HepG2 (cell line): Measurements from ENCODE around the gene ACSS2. TPM values are rescaled to one million over a fixed set of nuclear protein-coding genes. Genes with fewer than 3 reads are reported as not detected.

Source experiments
- ARNT ChIP-seq: fragments of 450-650 bp; IDR thresholded peaks from 2 replicates; pipeline ENCODE4 v1.6.1; 2017
- FLYWCH1 ChIP-seq: sonication (generic); formaldehyde crosslinking; IDR thresholded peaks from 2 replicates; pipeline ENCODE4 v1.8.1; 2023; ENCODE audit warnings: mild to moderate bottlenecking, missing genetic modification reagents
- IRF2 ChIP-seq: IDR thresholded peaks from 2 replicates; pipeline ENCODE4 v1.6.1; 2018; ENCODE audit warnings: missing genetic modification reagents, missing compliant biosample characterization
- KDM5B ChIP-seq: sonication (generic); formaldehyde crosslinking; IDR thresholded peaks from 2 replicates; pipeline ENCODE4 v1.4.0; 2020; ENCODE audit warnings: missing genetic modification reagents, mild to moderate bottlenecking, borderline replicate concordance
- NFKBIZ ChIP-seq: IDR thresholded peaks from 2 replicates; pipeline ENCODE4 v1.6.1; 2018; ENCODE audit warnings: missing genetic modification reagents, missing compliant biosample characterization
- PHF20 ChIP-seq: sonication (generic); formaldehyde crosslinking; IDR thresholded peaks from 2 replicates; pipeline ENCODE4 v1.5.0; 2020; ENCODE audit warnings: mild to moderate bottlenecking, missing genetic modification reagents
- REXO4 ChIP-seq: sonication (generic); formaldehyde crosslinking; IDR thresholded peaks from 2 replicates; pipeline ENCODE4 v1.8.0; 2022; ENCODE audit warnings: missing genetic modification reagents, mild to moderate bottlenecking, borderline replicate concordance
- RFX1 ChIP-seq: fragments of 450-650 bp; IDR thresholded peaks from 2 replicates; pipeline ENCODE4 v1.6.1; 2017
- ZFAT ChIP-seq: sonication (generic); formaldehyde crosslinking; conservative IDR thresholded peaks from 2 replicates; pipeline ENCODE4 v1.8.1; 2023; ENCODE audit warnings: missing genetic modification reagents, inconsistent platforms
- ZNF160 ChIP-seq: sonication (generic); formaldehyde crosslinking; IDR thresholded peaks from 2 replicates; pipeline ENCODE4 v1.8.0; 2022; ENCODE audit warnings: mild to moderate bottlenecking, inconsistent platforms, missing genetic modification reagents
- ZNF207 ChIP-seq: fragments of 450-650 bp; IDR thresholded peaks from 2 replicates; pipeline ENCODE4 v1.6.1; 2016; ENCODE audit warnings: antibody characterized with exemption, borderline replicate concordance
- ZNF550 ChIP-seq: sonication (generic); formaldehyde crosslinking; IDR thresholded peaks from 2 replicates; pipeline ENCODE4 v1.4.0; 2020; ENCODE audit warnings: mild to moderate bottlenecking, missing genetic modification reagents, borderline replicate concordance
- ZNF552 ChIP-seq: sonication (generic); formaldehyde crosslinking; IDR thresholded peaks from 2 replicates; pipeline ENCODE4 v1.9.0; 2022; ENCODE audit warnings: missing genetic modification reagents, mild to moderate bottlenecking, borderline replicate concordance
- ZNF780A ChIP-seq: sonication (generic); formaldehyde crosslinking; IDR thresholded peaks from 2 replicates; pipeline ENCODE4 v1.8.0; 2022; ENCODE audit warnings: mild to moderate bottlenecking, missing genetic modification reagents, moderate library complexity
- ZNF839 ChIP-seq: sonication (generic); formaldehyde crosslinking; IDR thresholded peaks from 2 replicates; pipeline ENCODE4 v1.4.0; 2020; ENCODE audit warnings: missing genetic modification reagents, mild to moderate bottlenecking, borderline replicate concordance
- polyA plus RNA-seq, 8 experiments: library from polyadenylated mRNA; depleted of rRNA in 3 of 8; stranded (reverse) in 7 of 8; unstranded in 1 of 8; fragments of >200 nt; fragmentation: Illumina TruSeq in 4 of 8; extraction: Trizol in 4 of 8; gene quantifications; 2 replicates each; pipeline versions ENCODE4 v1.2.1 to v1.2.3, GENCODE V29; 2011 to 2016; ENCODE audit warnings: low read depth in 4 of 8, missing spikeins in 1 of 8, mixed read lengths in 1 of 8; ENCODE audit not compliant: insufficient read depth in 1 of 8
- total RNA-seq, 5 experiments: library from RNA; depleted of rRNA; stranded (reverse); fragments of >200 nt; fragmentation: Illumina TruSeq; extraction: Trizol; gene quantifications; 2 replicates each; pipeline ENCODE4 v1.2.3, GENCODE V29; 2016; ENCODE audit warnings: low read depth in 1 of 5
- TF ChIP-seq, protein P1 (sequence below): IDR thresholded peaks from 2 replicates; pipeline ENCODE4 v1.6.1; 2016
- TF ChIP-seq, protein P2 (sequence below): sonication (generic); formaldehyde crosslinking; IDR thresholded peaks from 2 replicates; pipeline ENCODE4 v1.4.0; 2020; ENCODE audit warnings: mild to moderate bottlenecking, missing genetic modification reagents
- TF ChIP-seq, protein P3 (sequence below): sonication (generic); formaldehyde crosslinking; IDR thresholded peaks from 2 replicates; pipeline ENCODE4 v1.9.0; 2022; ENCODE audit warnings: missing genetic modification reagents, mild to moderate bottlenecking, borderline replicate concordance
- TF ChIP-seq, protein P4 (sequence below): sonication (generic); formaldehyde crosslinking; IDR thresholded peaks from 2 replicates; pipeline ENCODE4 v1.8.0; 2022; ENCODE audit warnings: mild to moderate bottlenecking, missing genetic modification reagents; ENCODE audit not compliant: insufficient replicate concordance

The ACSS2 gene
- total and polyA plus RNA-seq, 2 of the 13 experiments (the other 11 are each of a cell fraction or from before 2014, with no cell fraction given), result 72.8 to 89.7 TPM

DNA sequence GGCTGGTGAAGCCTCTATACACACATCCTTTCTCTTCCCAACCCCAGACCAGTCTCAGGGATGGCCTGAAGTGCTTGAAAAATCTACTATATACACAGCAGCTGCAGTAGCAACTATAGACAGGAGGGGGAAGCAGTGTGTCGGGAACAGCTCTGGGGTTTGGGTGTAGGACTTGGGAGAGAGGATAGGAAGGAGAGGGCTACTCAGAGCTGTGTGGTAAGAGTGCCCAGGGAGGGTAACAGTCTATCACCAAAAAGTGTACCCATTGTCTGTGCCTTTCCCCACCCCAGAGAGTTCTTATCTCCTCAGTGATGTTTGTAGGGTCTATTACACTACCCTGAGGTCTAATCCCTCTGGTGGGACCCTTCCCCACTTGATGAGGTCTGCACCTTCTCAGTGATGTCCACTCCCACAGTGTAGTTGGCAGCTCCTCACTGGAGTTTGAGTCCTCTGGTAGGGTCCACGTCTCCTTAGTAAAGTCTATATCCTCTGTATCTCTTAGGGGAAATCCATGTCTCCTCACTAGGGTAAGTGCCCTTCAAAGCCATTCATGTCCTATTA lies 2.2 kb upstream of the ACSS2 start (continued):
- TF ChIP-seq, protein P1, sequence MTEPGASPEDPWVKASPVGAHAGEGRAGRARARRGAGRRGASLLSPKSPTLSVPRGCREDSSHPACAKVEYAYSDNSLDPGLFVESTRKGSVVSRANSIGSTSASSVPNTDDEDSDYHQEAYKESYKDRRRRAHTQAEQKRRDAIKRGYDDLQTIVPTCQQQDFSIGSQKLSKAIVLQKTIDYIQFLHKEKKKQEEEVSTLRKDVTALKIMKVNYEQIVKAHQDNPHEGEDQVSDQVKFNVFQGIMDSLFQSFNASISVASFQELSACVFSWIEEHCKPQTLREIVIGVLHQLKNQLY (CRISPR knock-in tag), result no peak
- TF ChIP-seq PHF20 (CRISPR knock-in tag) (no peak), ZNF552 (no peak), ARNT (no peak), ZNF780A (CRISPR knock-in tag) (no peak), ZNF839 (no peak), FLYWCH1 (CRISPR knock-in tag) (no peak; the same call in 1 of the 2 replicates), RFX1 (no peak), ZNF207 (no peak), ZFAT (CRISPR knock-in tag) (no peak), IRF2 (CRISPR knock-in tag) (peak; percentile 83), KDM5B (CRISPR knock-in tag) (no peak), REXO4 (no peak), NFKBIZ (peak; percentile 48; the same call in 1 of the 2 replicates), ZNF550 (peak; percentile 65; the same call in 1 of the 2 replicates), ZNF160 (CRISPR knock-in tag) (no peak)
- TF ChIP-seq, protein P2, sequence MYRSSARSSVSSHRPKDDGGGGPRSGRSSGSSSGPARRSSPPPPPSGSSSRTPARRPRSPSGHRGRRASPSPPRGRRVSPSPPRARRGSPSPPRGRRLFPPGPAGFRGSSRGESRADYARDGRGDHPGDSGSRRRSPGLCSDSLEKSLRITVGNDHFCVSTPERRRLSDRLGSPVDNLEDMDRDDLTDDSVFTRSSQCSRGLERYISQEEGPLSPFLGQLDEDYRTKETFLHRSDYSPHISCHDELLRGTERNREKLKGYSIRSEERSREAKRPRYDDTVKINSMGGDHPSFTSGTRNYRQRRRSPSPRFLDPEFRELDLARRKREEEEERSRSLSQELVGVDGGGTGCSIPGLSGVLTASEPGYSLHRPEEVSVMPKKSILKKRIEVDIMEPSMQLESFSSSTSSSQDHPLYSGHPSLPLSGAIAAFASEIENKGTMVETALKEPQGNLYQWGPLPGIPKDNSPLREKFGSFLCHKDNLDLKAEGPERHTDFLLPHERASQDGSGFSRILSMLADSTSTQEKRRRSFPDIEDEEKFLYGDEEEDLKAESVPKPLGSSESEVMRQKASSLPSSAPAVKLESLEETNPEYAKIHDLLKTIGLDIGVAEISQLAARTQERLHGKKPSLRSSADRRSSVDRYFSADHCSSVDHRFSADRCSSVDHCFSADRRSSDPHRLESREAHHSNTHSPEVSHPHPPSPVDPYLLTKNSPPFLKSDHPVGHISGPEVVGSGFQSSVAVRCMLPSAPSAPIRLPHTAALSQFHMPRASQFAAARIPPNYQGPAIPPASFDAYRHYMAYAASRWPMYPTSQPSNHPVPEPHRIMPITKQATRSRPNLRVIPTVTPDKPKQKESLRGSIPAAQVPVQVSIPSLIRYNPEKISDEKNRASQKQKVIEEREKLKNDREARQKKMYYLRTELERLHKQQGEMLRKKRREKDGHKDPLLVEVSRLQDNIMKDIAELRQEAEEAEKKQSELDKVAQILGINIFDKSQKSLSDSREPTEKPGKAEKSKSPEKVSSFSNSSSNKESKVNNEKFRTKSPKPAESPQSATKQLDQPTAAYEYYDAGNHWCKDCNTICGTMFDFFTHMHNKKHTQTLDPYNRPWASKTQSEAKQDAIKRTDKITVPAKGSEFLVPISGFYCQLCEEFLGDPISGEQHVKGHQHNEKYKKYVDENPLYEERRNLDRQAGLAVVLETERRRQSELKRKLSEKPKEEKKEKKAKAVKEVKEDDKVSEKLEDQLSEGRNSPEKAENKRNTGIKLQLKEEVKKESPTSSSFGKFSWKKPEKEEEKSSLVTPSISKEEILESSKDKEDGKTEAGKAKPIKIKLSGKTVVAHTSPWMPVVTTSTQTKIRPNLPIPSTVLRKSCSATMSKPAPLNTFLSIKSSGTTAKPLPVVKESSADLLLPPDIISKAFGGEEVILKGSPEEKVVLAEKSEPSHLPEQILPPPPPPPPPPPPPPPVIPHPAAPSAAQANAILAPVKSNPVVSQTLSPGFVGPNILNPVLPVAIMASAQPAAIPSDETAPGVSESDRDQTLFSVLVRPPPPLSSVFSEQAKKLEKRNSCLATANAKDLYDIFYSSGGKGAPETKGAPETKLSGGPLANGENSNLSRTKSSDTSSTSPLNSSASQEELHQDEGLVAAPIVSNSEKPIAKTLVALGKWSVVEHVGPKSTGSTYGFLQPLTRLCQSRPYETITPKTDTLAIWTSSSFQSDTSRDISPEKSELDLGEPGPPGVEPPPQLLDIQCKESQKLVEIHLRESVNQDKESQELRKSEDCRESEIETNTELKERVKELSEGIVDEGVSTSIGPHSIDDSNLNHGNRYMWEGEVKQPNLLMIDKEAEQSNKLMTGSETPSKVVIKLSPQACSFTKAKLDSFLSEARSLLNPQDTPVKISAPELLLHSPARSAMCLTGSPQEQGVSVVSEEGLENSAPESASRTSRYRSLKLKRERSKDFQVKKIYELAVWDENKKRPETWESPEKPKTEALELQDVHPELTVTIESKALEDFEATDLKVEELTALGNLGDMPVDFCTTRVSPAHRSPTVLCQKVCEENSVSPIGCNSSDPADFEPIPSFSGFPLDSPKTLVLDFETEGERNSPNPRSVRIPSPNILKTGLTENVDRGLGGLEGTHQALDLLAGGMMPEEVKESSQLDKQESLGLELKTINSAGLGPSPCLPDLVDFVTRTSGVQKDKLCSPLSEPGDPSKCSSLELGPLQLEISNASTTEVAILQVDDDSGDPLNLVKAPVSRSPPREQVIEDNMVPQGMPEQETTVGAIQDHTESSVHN (CRISPR knock-in tag), result no peak
- TF ChIP-seq, protein P3, sequence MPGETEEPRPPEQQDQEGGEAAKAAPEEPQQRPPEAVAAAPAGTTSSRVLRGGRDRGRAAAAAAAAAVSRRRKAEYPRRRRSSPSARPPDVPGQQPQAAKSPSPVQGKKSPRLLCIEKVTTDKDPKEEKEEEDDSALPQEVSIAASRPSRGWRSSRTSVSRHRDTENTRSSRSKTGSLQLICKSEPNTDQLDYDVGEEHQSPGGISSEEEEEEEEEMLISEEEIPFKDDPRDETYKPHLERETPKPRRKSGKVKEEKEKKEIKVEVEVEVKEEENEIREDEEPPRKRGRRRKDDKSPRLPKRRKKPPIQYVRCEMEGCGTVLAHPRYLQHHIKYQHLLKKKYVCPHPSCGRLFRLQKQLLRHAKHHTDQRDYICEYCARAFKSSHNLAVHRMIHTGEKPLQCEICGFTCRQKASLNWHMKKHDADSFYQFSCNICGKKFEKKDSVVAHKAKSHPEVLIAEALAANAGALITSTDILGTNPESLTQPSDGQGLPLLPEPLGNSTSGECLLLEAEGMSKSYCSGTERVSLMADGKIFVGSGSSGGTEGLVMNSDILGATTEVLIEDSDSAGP, result no peak
- TF ChIP-seq, protein P4, sequence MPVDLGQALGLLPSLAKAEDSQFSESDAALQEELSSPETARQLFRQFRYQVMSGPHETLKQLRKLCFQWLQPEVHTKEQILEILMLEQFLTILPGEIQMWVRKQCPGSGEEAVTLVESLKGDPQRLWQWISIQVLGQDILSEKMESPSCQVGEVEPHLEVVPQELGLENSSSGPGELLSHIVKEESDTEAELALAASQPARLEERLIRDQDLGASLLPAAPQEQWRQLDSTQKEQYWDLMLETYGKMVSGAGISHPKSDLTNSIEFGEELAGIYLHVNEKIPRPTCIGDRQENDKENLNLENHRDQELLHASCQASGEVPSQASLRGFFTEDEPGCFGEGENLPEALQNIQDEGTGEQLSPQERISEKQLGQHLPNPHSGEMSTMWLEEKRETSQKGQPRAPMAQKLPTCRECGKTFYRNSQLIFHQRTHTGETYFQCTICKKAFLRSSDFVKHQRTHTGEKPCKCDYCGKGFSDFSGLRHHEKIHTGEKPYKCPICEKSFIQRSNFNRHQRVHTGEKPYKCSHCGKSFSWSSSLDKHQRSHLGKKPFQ (CRISPR knock-in tag), result no peak
